ENCODE measurements around the gene FAM180A. TPM values are rescaled to one million over a fixed set of nuclear protein-coding genes. Genes with fewer than 3 reads are reported as not detected.

The FAM180A gene
- total RNA-seq: 6.4 and 24.9 TPM in 2 replicates

DNA sequence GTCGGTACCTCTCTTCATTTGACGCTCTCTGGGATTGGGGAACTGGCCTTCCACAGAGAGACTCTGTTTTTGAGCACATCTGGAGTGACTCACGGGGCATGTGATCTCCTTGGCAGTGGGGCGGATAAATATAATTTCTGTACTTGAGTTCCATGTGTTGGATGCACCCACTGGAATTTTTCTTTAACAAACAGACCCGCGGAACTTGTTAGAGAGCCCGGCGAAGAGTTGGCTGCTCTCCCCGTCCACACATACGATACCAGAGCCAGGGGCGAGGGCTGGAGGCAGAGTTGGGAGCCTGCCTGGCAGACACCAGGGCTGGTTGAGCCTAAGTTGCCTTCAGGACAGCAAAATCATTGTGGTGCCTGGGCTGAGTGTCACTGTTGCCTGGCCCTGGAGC lies at the start of gene FAM180A:
Gene FAM180A, minus strand, starts transcription at position 44 of the 400 bp plus-strand sequence. CDS start 233 bp downstream, outside the sequence.

DNA sequence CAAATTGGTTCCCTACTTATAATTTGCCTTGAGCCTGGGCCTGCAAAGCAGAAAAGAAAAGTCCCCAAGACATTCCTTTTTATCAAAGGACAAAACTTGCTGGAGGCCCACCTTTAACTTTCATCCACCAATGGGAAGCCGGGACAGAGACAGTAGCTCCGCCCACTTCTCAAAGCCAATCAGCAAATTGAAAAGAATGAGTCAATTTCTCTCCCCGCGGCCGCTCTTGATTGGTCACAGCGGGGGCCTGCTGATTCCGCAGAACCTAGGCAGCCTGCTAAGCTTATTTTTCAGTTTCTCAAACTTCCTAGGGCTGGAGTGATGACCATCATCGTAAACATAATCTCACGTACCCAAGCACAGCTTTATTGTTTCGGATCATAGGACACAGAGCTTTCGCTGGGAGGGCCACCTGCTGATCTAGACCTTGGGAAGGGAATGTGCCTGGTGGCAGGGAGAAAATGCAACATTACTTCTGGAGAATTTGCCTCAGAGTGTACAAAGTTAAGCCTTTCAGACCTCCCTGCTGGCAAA lies 20.4 kb downstream of the FAM180A start, which contains the start of gene SLC13A4:
Gene SLC13A4, minus strand, starts transcription at position 51 of the 534 bp plus-strand sequence. CDS start 690 bp downstream, outside the sequence.

Other genes with a start within 250 kb of the FAM180A start
- gene CNOT4, start 238.7 kb downstream of the FAM180A start, total RNA-seq: 5.9 and 6.6 TPM in 2 replicates
- 49.5 and 101 TPM in 2 replicates for gene NUP205, start 190.9 kb downstream of the FAM180A start, total RNA-seq
- gene STMP1, start 86.3 kb downstream of the FAM180A start, total RNA-seq: 15.0 and 15.6 TPM in 2 replicates
- under 0.01 and 0.22 TPM in 2 replicates for gene SLC13A4, start 20.6 kb downstream of the FAM180A start, total RNA-seq
- gene MTPN, start 228.5 kb upstream of the FAM180A start, total RNA-seq: 144 and 150 TPM in 2 replicates

Measured in uterine smooth muscle cell (primary cell).